ENCODE results near the gene ASTN2.

Gene ASTN2

GRCh38 chr9:116643691-116644090, 771.2 kb downstream of the ASTN2 start:
- H3F3A ChIP-seq (ENCODE audit: insufficient read depth, low read length), result no peaks in the 10 kb centered on the region
- H3K9me2 ChIP-seq (replicated peaks; ENCODE audit: insufficient read depth, low read length), result no peaks in the 10 kb centered on the region
- H3K9me3 ChIP-seq (replicated peaks; ENCODE audit: insufficient read depth, low read length), result no peaks in the 10 kb centered on the region
- no peak overlapping the region for H3K9ac ChIP-seq (ENCODE audit: low read length)
- H3K4me2 ChIP-seq (ENCODE audit: low read depth, low read length), result no peak overlapping the region
- H3K36me3 ChIP-seq (replicated peaks; ENCODE audit: insufficient read depth, low read length), result no peaks in the 10 kb centered on the region
- no peak overlapping the region for H2AFZ ChIP-seq (ENCODE audit: low read length)
- no peak for DNase-seq
- H4K20me1 ChIP-seq (ENCODE audit: insufficient read depth, low read length), result no peaks in the 10 kb centered on the region
- H3K4me3 ChIP-seq (ENCODE audit: low read length), result no peak overlapping the region
- H3K27me3 ChIP-seq (replicated peaks; ENCODE audit: insufficient read depth, low read length), result no peaks in the 10 kb centered on the region
- H3K27ac ChIP-seq (ENCODE audit: low read length), result no peak overlapping the region
- TF ChIP-seq EZH2 (optimal IDR thresholded peaks at IDR 0.05; ENCODE audit: low read depth, low read length), result no peak
- no peak for TF ChIP-seq EZH2phosphoT487 (IDR thresholded peaks at IDR 0.05; ENCODE audit: low read length)
- no peak for TF ChIP-seq CTCF (IDR thresholded peaks at IDR 0.05; ENCODE audit: low read length)
- no peaks in the 10 kb centered on the region for H3K79me2 ChIP-seq (ENCODE audit: low read length)
- no peaks in the 10 kb centered on the region for H3K4me1 ChIP-seq (ENCODE audit: low read length)

- Histone ChIP-seq H3K9me2 (replicated peaks; ENCODE audit: insufficient read depth, low read length) (no peaks in the 10 kb centered on the region), H3K79me2 (ENCODE audit: low read length) (no peaks in the 10 kb centered on the region), H3K27me3 (replicated peaks; ENCODE audit: insufficient read depth, low read length) (no peaks in the 10 kb centered on the region), H3K9me3 (replicated peaks; ENCODE audit: insufficient read depth, low read length) (no peaks in the 10 kb centered on the region), H3K27ac (ENCODE audit: low read length) (no peak overlapping the region), H2AFZ (ENCODE audit: low read length) (no peak overlapping the region), H3K4me2 (ENCODE audit: low read depth, low read length) (no peak overlapping the region), H4K20me1 (ENCODE audit: insufficient read depth, low read length) (no peaks in the 10 kb centered on the region), H3K36me3 (replicated peaks; ENCODE audit: insufficient read depth, low read length) (no peaks in the 10 kb centered on the region), H3K9ac (ENCODE audit: low read length) (no peak overlapping the region), H3K4me1 (ENCODE audit: low read length) (no peaks in the 10 kb centered on the region), H3F3A (ENCODE audit: insufficient read depth, low read length) (no peaks in the 10 kb centered on the region), H3K4me3 (ENCODE audit: low read length) (no peak overlapping the region)
- TF ChIP-seq EZH2phosphoT487 (IDR thresholded peaks at IDR 0.05; ENCODE audit: low read length), result no peak
- TF ChIP-seq CTCF (IDR thresholded peaks at IDR 0.05; ENCODE audit: low read length), result no peak
- TF ChIP-seq EZH2 (optimal IDR thresholded peaks at IDR 0.05; ENCODE audit: low read depth, low read length), result no peak
- no peak for DNase-seq
Observed at GRCh38 chr9:116641292-116642059, 773.4 kb downstream of the ASTN2 start.

- DNase-seq, result no peak
- Histone ChIP-seq H3K27ac (ENCODE audit: low read length) (no peak overlapping the region), H3K4me2 (ENCODE audit: low read depth, low read length) (no peak overlapping the region), H3K27me3 (replicated peaks; ENCODE audit: insufficient read depth, low read length) (no peaks in the 10 kb centered on the region), H3F3A (ENCODE audit: insufficient read depth, low read length) (no peaks in the 10 kb centered on the region), H3K4me1 (ENCODE audit: low read length) (no peaks in the 10 kb centered on the region), H3K9me2 (replicated peaks; ENCODE audit: insufficient read depth, low read length) (no peaks in the 10 kb centered on the region), H2AFZ (ENCODE audit: low read length) (no peak overlapping the region), H3K79me2 (ENCODE audit: low read length) (no peaks in the 10 kb centered on the region), H3K9me3 (replicated peaks; ENCODE audit: insufficient read depth, low read length) (no peaks in the 10 kb centered on the region), H3K4me3 (ENCODE audit: low read length) (no peak overlapping the region), H3K9ac (ENCODE audit: low read length) (no peak overlapping the region), H3K36me3 (replicated peaks; ENCODE audit: insufficient read depth, low read length) (no peaks in the 10 kb centered on the region), H4K20me1 (ENCODE audit: insufficient read depth, low read length) (no peaks in the 10 kb centered on the region)
- TF ChIP-seq CTCF (IDR thresholded peaks at IDR 0.05; ENCODE audit: low read length), result no peak
- no peak for TF ChIP-seq EZH2 (optimal IDR thresholded peaks at IDR 0.05; ENCODE audit: low read depth, low read length)
- no peak for TF ChIP-seq EZH2phosphoT487 (IDR thresholded peaks at IDR 0.05; ENCODE audit: low read length)
Observed at GRCh38 chr9:116639251-116639741, 775.6 kb downstream of the ASTN2 start.

Measured in MM.1S (cell line).